HEK293 (cell line): ENCODE data around the gene LDLRAD4.
A peak's percentile ranks its signal among the peaks of the same experiment; 100 is the strongest.

Experiments used
- CTCF ChIA-PET: fragments of 350-600 bp; formaldehyde crosslinking; extraction: SDS; loops from one replicate; lab custom pipeline; 2021; ENCODE audit warnings: antibody characterized with exemption; lab: Yijun Ruan, JAX
- POLR2A ChIA-PET: fragments of 300-600 bp; formaldehyde crosslinking; extraction: SDS; loops from one replicate; lab custom pipeline; 2020; ENCODE audit warnings: antibody characterized with exemption, inconsistent platforms; lab: Yijun Ruan, JAX
- H3K27ac ChIP-seq: fragments of 200-500 bp; sonication (Bioruptor generic); 2 replicates; pipeline ENCODE4 v1.5.1; 2014; ENCODE audit warnings: low read depth, low read length, control low read depth, inconsistent platforms; ENCODE audit errors: extremely low read depth
- H3K36me3 ChIP-seq, 2 experiments: fragments of 200-500 bp in 1 of 2; sonication (Bioruptor generic) in 1 of 2; 1 replicate in 1 of 2; 2 replicates in 1 of 2; pipeline ENCODE4 v1.5.1; 2014 to 2017; ENCODE audit warnings: inconsistent platforms in 2 of 2, low read length in 2 of 2; ENCODE audit not compliant: control insufficient read depth in 2 of 2, insufficient read depth in 1 of 2
- H3K4me1 ChIP-seq: fragments of 200-500 bp; sonication (Bioruptor generic); 2 replicates; pipeline ENCODE4 v1.5.1; 2014; ENCODE audit warnings: mild to moderate bottlenecking, low read length, inconsistent platforms; ENCODE audit not compliant: control insufficient read depth, insufficient read depth
- H3K4me3 ChIP-seq: 2 replicates; pipeline ENCODE4 v1.5.1; 2011; ENCODE audit warnings: low read depth, mild to moderate bottlenecking, control low read depth, low read length, moderate library complexity
- H3K9me3 ChIP-seq: fragments of 200-500 bp; sonication (Bioruptor generic); 2 replicates; pipeline ENCODE4 v1.5.1; 2014; ENCODE audit warnings: low read depth, low read length, inconsistent platforms; ENCODE audit not compliant: control insufficient read depth, insufficient read depth
- GFI1B ChIP-seq: fragments of 450-650 bp; formaldehyde crosslinking; IDR thresholded peaks from 2 replicates; pipeline ENCODE4 v1.5.1; 2016; ENCODE audit warnings: missing biosample characterization, missing genetic modification characterization
- RBAK ChIP-seq: fragments of 450-650 bp; formaldehyde crosslinking; IDR thresholded peaks from 2 replicates; pipeline ENCODE4 v1.5.1; 2016; ENCODE audit warnings: missing biosample characterization, missing genetic modification characterization
- REPIN1 ChIP-seq: fragments of 450-650 bp; formaldehyde crosslinking; IDR thresholded peaks from 2 replicates; pipeline ENCODE4 v1.5.1; 2017; ENCODE audit warnings: missing biosample characterization, missing genetic modification characterization, low read depth
- ZBTB1 ChIP-seq: fragments of 450-650 bp; formaldehyde crosslinking; IDR thresholded peaks from 2 replicates; pipeline ENCODE4 v1.5.1; 2016; ENCODE audit warnings: missing biosample characterization, missing genetic modification characterization
- ZBTB10 ChIP-seq: fragments of 450-650 bp; formaldehyde crosslinking; IDR thresholded peaks from 2 replicates; pipeline ENCODE4 v1.5.1; 2016; ENCODE audit warnings: missing biosample characterization, missing genetic modification characterization
- ZBTB21 ChIP-seq: fragments of 450-650 bp; formaldehyde crosslinking; IDR thresholded peaks from 2 replicates; pipeline ENCODE4 v1.5.1; 2017; ENCODE audit warnings: missing biosample characterization, missing genetic modification characterization
- ZIC2 ChIP-seq: fragments of 450-650 bp; formaldehyde crosslinking; IDR thresholded peaks from 2 replicates; pipeline ENCODE4 v1.5.1; 2016; ENCODE audit warnings: missing biosample characterization, missing genetic modification characterization
- ZNF146 ChIP-seq: fragments of 450-650 bp; formaldehyde crosslinking; IDR thresholded peaks from 2 replicates; pipeline ENCODE4 v1.5.1; 2016; ENCODE audit warnings: missing biosample characterization, missing genetic modification characterization
- ZNF157 ChIP-seq: fragments of 450-650 bp; formaldehyde crosslinking; IDR thresholded peaks from 2 replicates; pipeline ENCODE4 v1.5.1; 2016; ENCODE audit warnings: missing biosample characterization, missing genetic modification characterization
- ZNF169 ChIP-seq: fragments of 450-650 bp; formaldehyde crosslinking; IDR thresholded peaks from 2 replicates; pipeline ENCODE4 v1.5.1; 2016; ENCODE audit warnings: missing biosample characterization, missing genetic modification characterization
- ZNF280C ChIP-seq: fragments of 450-650 bp; formaldehyde crosslinking; IDR thresholded peaks from 2 replicates; pipeline ENCODE4 v1.5.1; 2016; ENCODE audit warnings: missing biosample characterization, missing genetic modification characterization
- ZNF449 ChIP-seq: fragments of 450-650 bp; formaldehyde crosslinking; IDR thresholded peaks from 2 replicates; pipeline ENCODE4 v1.5.1; 2017; ENCODE audit warnings: missing biosample characterization, mild to moderate bottlenecking, missing genetic modification characterization, moderate library complexity
- ZNF488 ChIP-seq: fragments of 450-650 bp; formaldehyde crosslinking; IDR thresholded peaks from 2 replicates; pipeline ENCODE4 v1.5.1; 2016; ENCODE audit warnings: missing biosample characterization, missing genetic modification characterization
- ZNF521 ChIP-seq: fragments of 450-650 bp; formaldehyde crosslinking; IDR thresholded peaks from 2 replicates; pipeline ENCODE4 v1.5.1; 2017; ENCODE audit warnings: missing biosample characterization, mild to moderate bottlenecking, missing genetic modification characterization
- ZNF571 ChIP-seq: fragments of 450-650 bp; formaldehyde crosslinking; IDR thresholded peaks from 2 replicates; pipeline ENCODE4 v1.5.0; 2017; ENCODE audit warnings: missing biosample characterization, missing genetic modification characterization
- ZNF585B ChIP-seq: fragments of 450-650 bp; formaldehyde crosslinking; IDR thresholded peaks from 2 replicates; pipeline ENCODE4 v1.5.1; 2016; ENCODE audit warnings: missing biosample characterization, missing genetic modification characterization
- ZNF768 ChIP-seq: fragments of 450-650 bp; formaldehyde crosslinking; IDR thresholded peaks from 2 replicates; pipeline ENCODE4 v1.5.1; 2018; ENCODE audit warnings: missing biosample characterization, mild to moderate bottlenecking, missing genetic modification characterization
- ZSCAN16 ChIP-seq: fragments of 450-650 bp; formaldehyde crosslinking; IDR thresholded peaks from 2 replicates; pipeline ENCODE4 v1.5.1; 2016; ENCODE audit warnings: missing biosample characterization, missing genetic modification characterization

LDLRAD4 gene

GRCh38 chr18:13440277-13441248 is 222.0 kb downstream of the LDLRAD4 start:
- no peak overlapping the region for H3K27ac ChIP-seq
- ChIA-PET CTCF (no interaction called here), POLR2A (no interaction called here)
- H3K4me1 ChIP-seq = peaks cover 6% of the 10 kb centered on the region
- TF ChIP-seq ZIC2 (tag by site-specific recombination) (peak; percentile 81), ZNF768 (tag by site-specific recombination) (no peak), RBAK (tag by site-specific recombination) (no peak), ZNF571 (no peak), ZNF521 (tag by site-specific recombination) (no peak), GFI1B (tag by site-specific recombination) (no peak)
- no peak overlapping the region for H3K4me3 ChIP-seq
- H3K9me3 ChIP-seq = no peaks in the 10 kb centered on the region
- H3K36me3 ChIP-seq = no peaks in the 10 kb centered on the region

- Histone ChIP-seq H3K9me3 (no peaks in the 10 kb centered on the region), H3K36me3 (no peaks in the 10 kb centered on the region), H3K27ac (no peak overlapping the region), H3K4me3 (no peak overlapping the region), H3K4me1 (peaks cover 7% of the 10 kb centered on the region; the same call in 1 of the 2 replicates)
- TF ChIP-seq ZBTB10 = no peak
- ChIA-PET CTCF (no interaction called here), POLR2A (no interaction called here)
These were observed 223.2 kb downstream of the LDLRAD4 start for GRCh38 chr18:13441736-13442135.

- Histone ChIP-seq H3K4me3 (no peak overlapping the region), H3K4me1 (peaks cover 11% of the 10 kb centered on the region), H3K36me3 (no peaks in the 10 kb centered on the region), H3K27ac (no peak overlapping the region), H3K9me3 (no peaks in the 10 kb centered on the region)
- TF ChIP-seq ZBTB1 = no peak
- no peak for TF ChIP-seq ZNF157 (tag by site-specific recombination)
- TF ChIP-seq ZSCAN16 (tag by site-specific recombination) = no peak
- no peak for TF ChIP-seq ZNF585B (tag by site-specific recombination)
- no peak for TF ChIP-seq ZNF488 (tag by site-specific recombination)
- TF ChIP-seq ZNF280C (tag by site-specific recombination) = no peak
- no peak for TF ChIP-seq ZNF449
- no peak for TF ChIP-seq ZNF146 (tag by site-specific recombination)
- TF ChIP-seq ZBTB21 (tag by site-specific recombination) = no peak
- no peak for TF ChIP-seq REPIN1
- no peak for TF ChIP-seq ZNF169 (tag by site-specific recombination)
- POLR2A ChIA-PET = no interaction called here
- CTCF ChIA-PET = no interaction called here
These were observed 223.9 kb downstream of the LDLRAD4 start for GRCh38 chr18:13442451-13442850.
